ENCODE measurements around the gene FAM78B.

FAM78B gene

GRCh38 chr1:166064313-166064926 lies 102.4 kb downstream of the FAM78B start:
- DNase-seq, result no peak

- DNase-seq, result no peak
Measured at GRCh38 chr1:166063701-166064100, 103.1 kb downstream of the FAM78B start.

GRCh38 chr1:166062421-166063070 lies 104.3 kb downstream of the FAM78B start:
- no peak for DNase-seq

- DNase-seq, result no peak
Measured at GRCh38 chr1:166057650-166058049, 109.2 kb downstream of the FAM78B start.

- no peak for DNase-seq
Measured at GRCh38 chr1:166053395-166053794, 113.4 kb downstream of the FAM78B start.

DNA sequence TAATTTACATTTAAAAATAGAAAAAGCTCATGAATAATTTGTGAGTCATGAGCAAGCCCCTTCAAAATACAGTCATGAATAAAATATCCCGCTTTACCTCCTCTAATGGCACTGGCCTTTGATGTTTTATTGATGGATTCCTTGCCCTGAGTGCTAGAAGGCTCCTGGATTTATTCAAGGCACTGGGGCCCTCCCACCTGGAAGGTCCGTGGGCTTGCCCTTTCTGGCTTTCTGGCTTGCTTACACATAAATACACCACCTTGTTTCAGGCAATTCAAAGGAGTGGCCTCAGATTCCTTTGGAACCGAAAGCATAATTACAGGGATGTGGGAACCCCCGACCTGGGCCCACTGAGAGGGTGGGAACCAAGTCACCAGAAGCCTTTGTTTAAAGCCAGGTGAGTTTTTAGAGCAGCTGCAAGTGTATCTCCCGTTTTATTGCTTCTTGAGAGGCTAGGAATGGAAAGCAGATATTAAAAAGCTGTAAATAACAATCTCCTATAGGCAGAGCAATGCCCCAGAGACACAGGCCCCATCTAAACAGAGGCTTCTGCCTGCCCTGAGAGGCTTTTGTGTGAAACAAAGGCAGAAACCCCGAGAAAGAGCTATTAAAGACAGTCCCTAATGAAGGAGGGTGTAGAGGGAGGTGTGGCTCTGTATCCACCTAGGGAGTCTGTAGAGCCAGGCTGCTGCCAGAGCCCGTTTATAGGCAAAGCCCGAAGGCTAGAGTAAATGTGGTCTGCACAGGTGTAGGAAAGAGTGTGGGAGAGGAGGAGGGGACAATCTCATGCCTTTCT lies 126.4 kb downstream of the FAM78B start:
- no peak for DNase-seq

DNA sequence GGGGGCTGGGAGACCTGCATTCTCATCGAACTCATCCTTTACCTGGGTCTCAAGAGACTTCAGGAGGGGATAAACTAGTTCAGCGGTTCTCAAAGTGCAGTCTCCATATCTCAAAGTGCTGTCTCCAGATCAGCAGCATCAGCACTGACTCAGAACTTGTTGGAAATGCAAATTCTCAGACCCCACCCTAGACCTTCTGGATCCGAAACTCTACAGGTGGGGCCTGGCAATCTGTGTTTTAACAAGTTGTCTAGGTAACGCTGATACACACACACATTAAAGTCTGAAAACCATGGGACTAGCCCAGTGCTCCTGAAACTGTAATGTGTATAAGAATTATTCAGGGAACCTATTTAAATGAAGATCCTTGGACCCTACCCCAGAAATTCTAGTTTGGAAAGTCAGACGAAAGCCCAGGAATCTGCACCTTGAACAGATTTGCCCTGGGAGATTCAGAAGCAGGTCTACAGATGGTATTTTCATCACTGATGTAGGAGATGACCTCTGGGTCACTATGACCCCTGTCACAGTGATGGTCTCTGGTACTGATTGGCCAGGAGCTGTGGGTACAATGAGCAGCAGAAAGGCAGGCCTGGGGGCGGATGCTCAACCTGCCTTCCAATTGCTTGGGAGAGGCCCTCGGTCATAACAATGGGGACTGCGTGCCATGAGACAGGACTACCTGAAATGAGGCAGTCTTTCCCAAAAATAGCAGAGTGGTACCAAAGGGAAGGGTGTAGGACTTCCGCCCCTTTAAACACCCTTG lies 127.2 kb downstream of the FAM78B start:
- no peak for DNase-seq

- DNase-seq, result no peak
Measured at GRCh38 chr1:166036092-166036491, 130.7 kb downstream of the FAM78B start.

DNA sequence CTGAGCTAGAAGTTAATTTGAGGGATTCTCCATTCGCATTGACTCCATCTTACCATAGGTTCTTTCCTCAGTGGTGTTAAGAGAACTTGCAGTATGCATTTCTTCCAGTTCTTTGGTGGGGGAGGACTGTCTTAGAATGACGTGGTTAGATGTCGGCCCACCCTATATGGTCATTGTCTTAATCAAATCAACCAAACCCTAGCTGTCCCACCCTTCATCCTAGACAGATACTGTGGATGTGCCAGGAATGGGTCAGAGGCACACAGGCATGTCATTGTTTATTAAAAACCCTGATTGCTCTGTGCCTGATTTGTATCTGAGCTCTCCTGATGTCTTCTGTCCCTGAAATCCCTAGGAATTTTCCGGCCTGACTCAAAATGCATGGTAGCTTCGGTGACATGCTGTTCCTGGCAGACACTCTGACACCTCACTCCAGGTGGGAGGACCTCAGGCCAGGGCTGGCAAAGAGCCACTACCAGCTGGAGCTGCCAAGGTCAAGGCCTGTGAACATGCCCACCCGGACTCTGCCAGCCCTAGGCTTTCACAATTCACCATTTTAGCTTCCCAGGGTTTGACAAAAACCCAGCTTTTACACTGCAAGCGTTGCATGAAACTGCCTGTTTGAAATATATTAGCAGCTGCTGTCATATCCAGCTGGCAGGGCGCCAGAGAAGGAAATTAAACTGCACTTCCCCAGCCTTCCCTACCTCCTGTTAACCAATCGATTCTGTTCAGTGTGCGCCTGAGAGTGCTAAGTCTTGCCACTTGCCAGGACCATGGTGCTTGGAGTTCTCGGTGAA lies 134.0 kb downstream of the FAM78B start:
- no peak for DNase-seq

DNA sequence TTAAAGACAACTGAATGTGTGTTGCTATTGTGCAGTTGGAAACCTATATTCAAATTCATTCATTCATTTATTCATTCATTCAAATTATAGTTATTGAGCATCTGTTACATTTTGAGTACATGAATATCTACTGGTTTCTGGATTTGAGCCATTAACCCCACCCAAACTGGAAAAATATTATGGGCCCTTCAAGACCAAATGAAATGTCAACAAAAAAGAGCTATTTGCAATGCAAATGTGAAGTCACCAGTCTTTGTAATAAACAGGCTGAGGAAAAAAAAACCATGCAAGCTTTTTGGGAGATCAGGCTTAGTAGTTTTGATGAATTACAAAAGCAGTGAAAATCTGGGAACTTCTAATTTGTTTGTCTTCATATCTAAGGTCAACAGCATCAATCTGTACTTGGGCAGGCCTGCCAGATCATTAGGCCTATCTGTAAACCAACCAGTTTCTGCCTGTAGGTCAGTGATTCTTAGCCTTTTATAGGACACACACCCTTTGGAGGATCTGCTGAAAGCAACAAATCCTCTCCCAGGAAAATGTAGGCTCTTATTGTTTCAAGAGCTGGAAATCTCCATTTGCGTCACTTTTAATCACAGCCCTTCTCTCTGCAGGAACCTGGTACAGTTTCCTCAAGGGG lies 134.7 kb downstream of the FAM78B start:
- DNase-seq, result no peak

DNA sequence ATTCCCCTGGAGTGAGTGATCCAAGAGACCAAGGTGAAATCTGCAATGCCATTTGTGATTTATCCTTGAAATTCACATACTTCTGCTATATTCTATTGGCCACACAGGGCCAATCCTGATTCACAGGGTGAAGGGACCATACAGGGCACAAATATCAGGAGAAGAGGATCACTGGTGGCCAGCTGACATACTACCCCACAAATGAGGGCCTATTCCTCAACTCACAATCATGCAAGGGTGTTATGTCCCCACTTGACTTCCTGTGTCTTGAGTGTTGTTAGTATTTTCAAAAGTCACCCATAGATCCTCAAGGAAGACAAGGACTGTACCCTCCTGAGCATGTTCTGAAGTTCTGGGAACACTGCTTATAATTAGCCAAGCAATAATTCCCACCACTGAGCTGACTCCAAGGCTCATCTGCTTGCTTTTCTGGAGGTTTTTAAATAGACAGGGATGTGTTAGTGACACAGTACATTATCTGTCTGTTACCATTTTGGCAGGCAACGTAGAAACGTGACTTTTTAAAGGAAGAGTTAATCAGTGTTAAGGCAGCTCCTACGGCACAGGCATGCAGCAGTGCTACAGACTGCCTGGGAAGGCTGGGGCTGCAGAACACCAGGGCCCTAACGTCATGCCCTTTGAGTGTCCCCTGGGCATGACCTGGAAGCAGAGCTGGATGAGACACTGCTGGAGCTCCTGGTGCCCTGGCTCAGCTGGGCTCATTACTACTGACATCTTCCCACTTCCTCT lies 137.4 kb downstream of the FAM78B start:
- no peak for DNase-seq

GRCh38 chr1:166026555-166026954 lies 140.2 kb downstream of the FAM78B start:
- no peak for DNase-seq

GRCh38 chr1:166026143-166026542 lies 140.7 kb downstream of the FAM78B start:
- no peak for DNase-seq

GRCh38 chr1:166020210-166020609 lies 146.6 kb downstream of the FAM78B start:
- no peak for DNase-seq

Measured in suppressor macrophage (primary cell).